ENCODE data around the gene TANC1.
A peak's percentile ranks its signal among the peaks of the same experiment; 100 is the strongest.

Gene TANC1

DNA sequence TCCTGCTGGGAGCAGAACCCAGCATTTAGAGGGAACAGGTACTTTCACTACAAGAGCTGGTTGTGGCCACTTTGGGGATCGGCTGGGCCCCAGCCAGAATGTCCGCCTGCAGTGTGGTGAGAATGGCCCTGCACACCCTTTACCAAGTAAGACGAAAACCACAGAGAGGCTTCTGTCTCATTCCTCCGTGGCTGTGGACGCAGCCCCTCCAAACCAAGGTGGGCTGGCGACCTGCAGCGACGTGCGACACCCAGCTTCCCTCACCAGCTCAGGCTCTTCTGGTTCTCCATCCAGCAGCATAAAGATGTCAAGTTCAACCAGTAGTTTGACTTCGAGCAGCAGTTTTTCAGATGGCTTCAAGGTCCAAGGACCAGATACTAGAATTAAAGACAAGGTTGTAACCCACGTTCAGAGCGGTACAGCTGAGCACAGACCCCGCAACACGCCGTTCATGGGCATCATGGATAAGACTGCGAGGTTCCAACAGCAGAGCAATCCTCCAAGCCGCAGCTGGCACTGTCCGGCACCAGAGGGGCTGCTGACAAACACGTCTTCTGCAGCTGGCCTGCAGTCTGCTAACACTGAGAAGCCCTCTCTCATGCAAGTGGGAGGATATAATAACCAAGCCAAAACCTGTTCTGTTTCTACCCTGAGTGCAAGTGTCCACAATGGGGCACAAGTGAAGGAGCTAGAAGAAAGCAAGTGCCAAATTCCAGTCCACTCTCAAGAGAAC, 261.9 kb downstream of the TANC1 start:
- DNase-seq = no peak

DNA sequence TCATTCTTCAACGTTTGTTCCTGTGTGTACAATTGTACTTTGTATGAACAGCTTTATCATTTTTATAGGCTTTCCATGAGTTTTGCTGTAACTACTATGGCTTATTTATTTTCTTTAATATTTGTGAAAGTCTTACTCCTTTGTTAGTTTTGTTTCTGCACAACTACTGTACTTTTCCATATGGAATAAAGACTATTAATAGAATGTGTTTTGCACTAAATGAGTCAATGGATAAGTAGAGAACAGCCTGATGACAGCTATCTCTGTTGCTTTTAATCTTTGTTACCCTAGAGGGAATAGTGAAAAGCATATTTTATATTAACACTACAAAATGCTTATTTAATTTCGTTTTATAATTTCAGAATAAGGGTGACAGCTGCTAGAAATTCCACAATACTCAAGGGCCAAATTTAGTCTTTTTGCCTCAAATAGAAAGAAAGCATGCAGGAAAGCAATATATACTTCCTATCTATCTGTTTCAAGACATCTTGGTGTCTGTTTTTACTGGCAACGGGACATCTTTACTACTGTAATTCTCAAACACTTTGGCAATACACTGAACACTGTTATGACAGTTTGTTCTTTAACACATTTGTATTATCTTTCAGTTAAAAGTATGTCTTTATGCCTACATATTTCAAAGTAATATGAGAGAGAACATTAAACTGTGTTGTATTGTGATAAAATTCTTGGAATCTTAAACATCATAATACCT, 264.2 kb downstream of the TANC1 start:
- DNase-seq = no peak

DNA sequence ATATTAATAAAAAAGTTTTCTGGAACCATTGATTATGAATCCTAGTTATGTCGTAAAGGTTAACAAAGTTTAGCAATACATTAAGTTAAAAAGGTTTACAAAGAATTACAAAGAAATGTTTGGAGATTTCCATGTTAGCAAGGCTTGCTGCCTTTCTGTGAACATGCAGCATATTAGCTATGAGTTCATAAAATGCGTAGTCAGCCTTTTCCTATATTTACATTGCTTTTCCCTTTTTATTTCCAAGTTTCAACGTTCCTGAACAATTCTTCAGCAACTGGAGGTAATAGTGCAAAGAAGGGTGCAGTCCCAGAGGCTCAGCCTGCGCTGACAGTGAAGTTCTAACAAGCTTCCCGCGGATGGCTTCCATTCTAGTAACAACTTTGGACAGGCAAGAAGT, 266.4 kb downstream of the TANC1 start:
- DNase-seq = no peak

DNA sequence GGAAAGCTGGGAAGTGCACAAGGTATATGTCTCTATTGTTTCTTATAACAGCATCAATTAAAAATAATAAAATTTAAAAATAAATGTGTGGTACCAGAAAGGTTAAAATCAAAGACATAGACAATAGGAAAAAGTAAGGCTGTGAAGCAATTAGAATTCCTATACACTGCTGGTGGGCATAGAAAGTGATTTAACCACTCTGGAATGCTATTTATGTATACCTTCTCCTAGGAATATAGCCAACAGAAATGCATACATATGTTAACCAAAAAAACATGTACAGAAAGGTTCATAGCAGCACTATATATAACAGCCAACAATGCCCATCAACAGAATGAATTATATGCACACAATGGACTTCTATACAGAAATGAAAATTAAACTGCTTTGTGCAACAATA, 275.1 kb downstream of the TANC1 start:
- DNase-seq = no peak

- DNase-seq = no peak
These were observed 278.0 kb downstream of the TANC1 start for GRCh38 chr2:159246325-159246988.

GRCh38 chr2:159249990-159250715, 281.7 kb downstream of the TANC1 start:
- DNase-seq = peak in 1 of 2 donors; percentile 46

DNA sequence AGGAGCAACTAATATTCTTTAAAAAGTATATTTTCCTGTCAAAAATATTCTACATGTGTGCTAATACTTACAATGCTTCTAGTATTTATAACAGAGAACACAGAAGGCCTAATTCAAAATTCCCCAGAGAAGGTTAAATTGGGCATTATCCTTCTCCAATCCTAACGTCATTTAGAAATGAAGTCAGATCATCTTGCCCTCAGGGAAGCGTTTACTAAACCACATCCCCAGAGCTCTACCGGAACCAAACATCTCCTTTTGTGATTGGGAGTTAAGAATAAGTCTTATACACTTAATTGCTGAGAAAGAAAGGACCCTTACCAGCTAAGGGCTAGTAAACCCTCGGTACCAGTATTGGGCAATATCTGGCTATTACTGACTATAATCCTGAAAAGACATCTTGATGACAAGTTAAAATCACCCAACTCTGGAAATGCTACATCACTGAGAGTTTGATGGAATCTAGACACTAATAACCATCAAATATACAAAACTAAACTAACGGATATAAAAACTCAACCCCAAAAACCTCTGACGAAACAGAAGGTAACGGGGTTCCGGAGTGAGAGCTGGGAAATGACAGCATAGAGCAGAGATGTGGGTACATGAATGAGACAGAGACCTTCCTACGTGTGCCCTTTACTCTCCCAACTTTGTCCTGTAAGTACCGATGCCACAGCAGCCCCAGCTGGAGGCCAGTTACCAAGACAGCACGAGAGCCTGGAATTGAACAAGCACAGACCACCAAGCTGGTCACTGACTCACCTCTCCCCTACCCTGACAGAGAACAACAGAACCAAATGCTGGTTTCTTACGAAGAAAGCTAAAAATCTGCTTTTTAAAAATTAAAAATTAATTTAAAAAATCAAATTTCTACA, 283.1 kb downstream of the TANC1 start:
- no peak for DNase-seq

DNA sequence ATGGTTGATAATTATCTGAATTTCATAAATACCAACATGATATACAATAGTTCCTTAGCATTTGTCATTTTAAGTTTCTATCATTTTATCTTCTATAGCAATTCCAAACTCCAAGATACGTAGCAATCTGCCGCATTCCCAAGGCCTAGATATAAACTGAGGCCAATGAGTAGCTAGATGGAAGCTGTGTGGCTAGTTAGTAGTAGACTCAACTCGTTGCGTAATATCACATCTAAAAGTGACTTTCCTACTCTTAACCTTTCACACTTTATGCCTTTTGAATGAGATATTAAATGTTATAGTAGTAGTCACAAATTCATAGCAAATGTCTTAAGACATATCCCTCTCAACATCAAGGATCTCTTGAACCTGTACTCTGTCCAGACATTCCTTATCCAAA, 284.5 kb downstream of the TANC1 start:
- no peak for DNase-seq

DNA sequence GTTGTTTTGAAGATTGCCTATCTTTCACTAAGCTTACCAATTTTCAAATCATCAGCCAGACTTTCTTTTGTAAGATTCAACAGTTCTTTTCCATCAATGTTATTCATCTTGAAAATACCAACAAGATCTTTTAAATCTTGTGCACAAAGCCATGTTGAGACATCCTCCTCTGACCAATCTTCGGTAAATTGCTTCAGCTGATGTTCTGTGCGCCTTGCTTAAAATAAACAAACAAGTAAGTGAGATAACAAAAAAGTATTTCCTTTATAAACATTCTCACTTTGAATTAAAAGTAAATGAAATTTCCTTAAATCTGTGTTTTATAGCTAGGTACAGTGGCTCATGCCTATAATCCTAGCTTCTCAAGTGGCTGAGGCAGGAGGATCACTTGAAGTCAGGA, 287.7 kb downstream of the TANC1 start:
- no peak for DNase-seq

DNA sequence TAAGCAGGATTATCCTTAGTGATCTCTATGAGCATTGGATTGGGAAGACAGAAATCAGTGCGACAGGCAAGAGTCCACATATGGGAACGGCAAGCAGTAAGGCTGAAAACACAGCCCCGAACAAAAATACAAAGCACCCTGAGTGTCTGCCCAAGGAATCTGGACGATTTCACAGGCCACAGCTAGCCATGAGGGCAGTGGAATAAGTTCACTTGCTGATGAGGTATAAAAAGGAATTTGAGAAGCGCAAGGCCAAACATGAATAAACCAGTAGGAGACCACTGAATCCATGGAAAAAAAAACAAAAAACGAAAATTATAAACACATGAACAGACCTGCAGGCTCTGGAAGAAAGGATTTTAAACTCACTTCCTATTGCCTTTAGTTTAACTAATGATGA, 293.8 kb downstream of the TANC1 start:
- no peak for DNase-seq

DNA sequence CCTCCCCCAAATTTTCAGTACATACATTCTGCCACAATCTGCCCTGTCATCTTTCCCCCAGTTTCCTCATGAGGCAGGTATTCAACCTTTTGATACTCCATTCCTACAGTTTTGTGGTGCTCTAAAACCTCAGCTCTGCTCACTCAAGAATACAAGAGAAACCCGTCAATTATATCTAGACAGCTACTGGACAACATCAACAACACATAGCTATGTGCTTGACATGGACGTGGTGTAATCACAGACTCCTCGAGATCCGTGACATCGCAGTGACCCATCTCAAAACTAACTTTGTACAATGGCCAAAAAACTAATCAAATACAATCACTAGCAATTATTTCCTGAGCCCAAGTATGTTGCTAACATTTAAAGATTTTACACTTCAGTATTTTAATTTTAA, 294.5 kb downstream of the TANC1 start:
- DNase-seq = no peak

DNA sequence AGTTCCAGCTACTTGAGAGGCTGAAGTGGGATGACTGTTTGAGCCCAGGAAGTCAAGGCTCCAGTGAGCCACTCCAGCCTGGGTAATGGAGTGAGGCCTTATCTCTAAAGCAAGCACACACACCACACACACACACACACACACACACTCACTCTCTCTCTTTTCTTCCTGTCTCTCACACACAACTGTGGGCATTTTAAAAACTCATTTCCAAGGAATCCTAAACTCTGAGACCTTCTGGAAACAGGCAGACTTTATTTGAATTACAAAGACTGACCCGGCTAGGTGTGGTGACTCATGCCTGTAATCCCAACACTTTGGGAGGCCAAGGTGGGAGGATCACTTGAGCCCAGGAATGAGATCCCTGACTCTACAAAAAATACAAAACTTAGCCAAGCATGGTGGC, 296.7 kb downstream of the TANC1 start:
- no peak for DNase-seq

- DNase-seq = no peak
These were observed 298.1 kb downstream of the TANC1 start for GRCh38 chr2:159266554-159266953.

GRCh38 chr2:159267921-159268320, 299.5 kb downstream of the TANC1 start:
- no peak for DNase-seq

DNA sequence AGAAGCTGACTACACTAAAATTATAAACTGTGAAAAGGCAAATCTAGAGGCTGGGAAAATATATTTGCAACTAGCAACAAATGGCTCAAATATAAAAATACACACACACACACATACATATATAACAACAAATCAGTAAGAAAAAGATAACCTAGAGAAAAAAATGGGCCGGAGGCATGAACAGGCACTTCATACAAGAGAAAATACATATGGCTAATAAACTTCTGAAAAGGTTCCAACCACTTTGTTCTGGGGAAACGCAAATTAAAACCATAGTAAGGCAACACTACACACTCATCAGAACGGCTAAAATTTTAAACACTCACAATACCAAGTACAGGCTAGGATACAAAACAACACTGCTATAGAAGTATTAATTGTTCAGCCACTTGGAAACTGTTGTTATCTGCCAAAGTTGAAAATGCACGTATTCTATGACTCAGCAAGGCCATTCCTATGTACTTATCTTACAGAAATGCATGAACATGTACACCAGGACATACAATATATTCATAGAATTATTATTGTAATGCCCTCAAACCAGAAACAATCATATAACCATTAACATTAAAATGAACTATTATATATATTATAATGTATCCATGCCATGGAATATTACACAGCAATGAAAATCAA, 302.4 kb downstream of the TANC1 start:
- DNase-seq = no peak

DNA sequence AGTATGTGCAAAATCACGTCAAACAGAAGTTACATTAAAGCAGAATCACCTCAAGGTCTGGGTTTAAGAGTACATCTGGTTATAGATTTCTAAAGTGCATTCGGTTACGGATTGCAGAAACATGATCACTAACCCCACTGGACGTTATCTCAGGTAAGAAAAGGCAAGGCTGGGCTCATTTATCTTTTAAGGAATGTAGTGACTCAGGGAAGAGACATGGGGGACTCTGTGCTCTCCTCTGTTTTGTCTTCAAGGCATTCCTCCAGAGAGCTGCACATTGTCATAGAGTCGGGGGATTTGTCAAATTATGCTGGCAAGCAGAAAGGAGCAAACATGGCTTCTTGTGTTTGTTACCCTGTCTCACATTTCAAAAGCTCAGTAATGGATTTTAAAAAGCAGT, 303.7 kb downstream of the TANC1 start:
- DNase-seq = no peak

GRCh38 chr2:159275111-159275510, 306.7 kb downstream of the TANC1 start:
- DNase-seq = no peak

DNA sequence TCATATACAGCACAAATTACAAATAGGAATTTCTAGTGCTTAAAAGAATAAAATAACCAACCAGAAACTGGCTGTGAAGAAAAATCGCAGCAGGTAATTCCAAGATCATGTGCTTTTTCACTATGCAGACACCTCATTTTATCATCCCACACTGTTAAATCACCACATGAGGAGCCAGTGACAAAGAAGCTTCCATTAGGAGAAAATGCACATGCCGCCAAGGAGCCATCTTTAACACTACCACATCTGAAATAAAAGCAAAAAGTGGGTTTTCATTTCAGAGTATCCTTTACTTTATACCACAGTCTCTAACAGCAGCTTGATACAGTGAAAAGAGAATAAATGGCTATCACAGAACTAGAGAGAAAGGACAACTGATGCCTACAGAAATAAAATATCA, 311.3 kb downstream of the TANC1 start:
- DNase-seq = no peak

DNA sequence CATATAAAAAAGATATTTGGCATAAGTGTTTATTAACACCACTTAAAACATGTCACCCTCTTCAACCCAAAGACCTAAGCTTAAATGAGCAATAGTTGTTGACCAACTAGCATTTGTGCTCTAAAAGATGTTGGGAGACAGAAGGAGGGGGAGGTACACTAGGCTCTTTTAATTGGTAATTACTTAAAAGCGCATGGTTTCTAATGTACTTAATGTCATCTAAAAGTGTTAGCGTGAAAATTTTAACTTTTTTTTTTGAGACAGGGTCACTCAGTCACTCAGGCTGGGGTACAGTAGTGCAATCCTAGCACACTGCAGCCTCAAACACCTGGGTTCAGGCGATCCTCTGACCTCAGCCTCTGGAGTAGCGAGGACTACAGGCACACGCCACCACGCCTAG, 312.6 kb downstream of the TANC1 start:
- no peak for DNase-seq
